H1 (cell line): ENCODE measurements around the gene SIPA1L2. TPM values are rescaled to one million over a fixed set of nuclear protein-coding genes. Genes with fewer than 3 reads are reported as not detected.

ENCODE experiments used
- CTCF ChIA-PET: fragments of 300-600 bp; sonication (Branson Sonifier 250); formaldehyde crosslinking; loops from one replicate; lab custom pipeline; 2021; ENCODE audit not compliant: partially characterized antibody; lab: Charles Lee
- POLR2A ChIA-PET: fragments of 300-600 bp; sonication (Branson Sonifier 250); formaldehyde crosslinking; loops from one replicate; lab custom pipeline; 2021; ENCODE audit warnings: inconsistent platforms; ENCODE audit not compliant: partially characterized antibody; lab: Charles Lee
- DNase-seq, 2 experiments: peaks; one replicate each; pipeline versions ENCODE4 v3.0.0 to v3.0.0-alpha.2; 2010 to 2022; ENCODE audit warnings: low spot score in 2 of 2, low read depth in 1 of 2, mixed read lengths in 1 of 2
- FAIRE-seq: peaks from 2 replicates; lab custom pipeline; 2011; peaks lifted over from hg19 to GRCh38; lab: Jason Lieb, UNC
- H2AFZ ChIP-seq: 2 replicates; pipeline ENCODE4 v1.8.1; 2012; ENCODE audit warnings: low read length, inconsistent platforms
- H2AK5ac ChIP-seq: 2 replicates; pipeline ENCODE4 v1.6.1; 2013; ENCODE audit warnings: low read depth, low read length
- H2BK120ac ChIP-seq: replicated peaks from 2 replicates; pipeline ENCODE3; 2013; ENCODE audit warnings: low read depth, low read length, inconsistent platforms
- H2BK12ac ChIP-seq: 2 replicates; pipeline ENCODE4 v1.6.1; 2013; ENCODE audit warnings: low read depth, low read length
- H2BK15ac ChIP-seq: 2 replicates; pipeline ENCODE4 v1.6.1; 2013; ENCODE audit warnings: low read length
- H2BK20ac ChIP-seq: 2 replicates; pipeline ENCODE4 v1.6.1; 2013; ENCODE audit warnings: low read length
- H2BK5ac ChIP-seq: 2 replicates; pipeline ENCODE4 v1.6.1; 2013; ENCODE audit warnings: low read depth, low read length
- H3K14ac ChIP-seq: 2 replicates; pipeline ENCODE4 v1.6.1; 2013; ENCODE audit warnings: inconsistent platforms; ENCODE audit not compliant: insufficient read length
- H3K18ac ChIP-seq: 2 replicates; pipeline ENCODE4 v1.6.1; 2013; ENCODE audit warnings: low read length; ENCODE audit errors: extremely low read depth
- H3K23ac ChIP-seq: 2 replicates; pipeline ENCODE4 v1.6.1; 2013; ENCODE audit warnings: inconsistent platforms; ENCODE audit not compliant: insufficient read length
- H3K23me2 ChIP-seq: 2 replicates; pipeline ENCODE4 v1.6.1; 2013; ENCODE audit warnings: low read depth, low read length
- H3K27ac ChIP-seq: 2 replicates; pipeline ENCODE4 v1.6.1; 2011; ENCODE audit warnings: low read depth, low read length, inconsistent platforms
- H3K27me3 ChIP-seq, 4 experiments: replicated peaks in 1 of 4; 1 replicate in 1 of 4; 2 replicates in 3 of 4; pipeline versions ENCODE4 v1.6.1 to v1.8.1; 2011 to 2013; ENCODE audit warnings: low read length in 3 of 4, mild to moderate bottlenecking in 3 of 4, inconsistent platforms in 2 of 4, mixed read lengths in 2 of 4, moderate library complexity in 1 of 4; ENCODE audit not compliant: control insufficient read depth in 3 of 4, insufficient read depth in 3 of 4; ENCODE audit errors: extremely low read depth in 1 of 4
- H3K36me3 ChIP-seq, 4 experiments: 2 replicates each; pipeline versions ENCODE4 v1.6.1 to v1.8.1; 2011 to 2013; ENCODE audit warnings: mild to moderate bottlenecking in 4 of 4, low read length in 3 of 4, moderate library complexity in 2 of 4, control low read depth in 1 of 4, inconsistent platforms in 1 of 4; ENCODE audit not compliant: insufficient read depth in 4 of 4, control insufficient read depth in 2 of 4
- H3K4ac ChIP-seq: replicated peaks from 2 replicates; pipeline ENCODE3; 2013; ENCODE audit warnings: low read length, low read depth, mixed read lengths, inconsistent platforms; ENCODE audit not compliant: insufficient read length
- H3K4me1 ChIP-seq, 4 experiments: replicated peaks in 1 of 4; 1 replicate in 1 of 4; 2 replicates in 3 of 4; pipeline versions ENCODE4 v1.6.1 to v1.8.1; 2011 to 2013; ENCODE audit warnings: low read length in 3 of 4, inconsistent platforms in 2 of 4, mixed read lengths in 1 of 4; ENCODE audit not compliant: insufficient read depth in 4 of 4, control insufficient read depth in 3 of 4
- H3K4me2 ChIP-seq, 2 experiments: 2 replicates each; pipeline versions ENCODE4 v1.6.1 to v1.8.1; 2011 to 2013; ENCODE audit warnings: low read depth in 2 of 2, low read length in 2 of 2, control low read depth in 1 of 2, inconsistent platforms in 1 of 2, mild to moderate bottlenecking in 1 of 2; ENCODE audit not compliant: insufficient read depth in 1 of 2
- H3K4me3 ChIP-seq, 4 experiments: fragments of 200-600, 300-600 bp in 1 of 4; sonication (generic), shearing (Covaris generic), sonication (Bioruptor Twin) in 1 of 4; 2 replicates each; pipeline versions ENCODE4 v1.5.1 to v1.8.1; 2011 to 2016; ENCODE audit warnings: low read length in 4 of 4, low read depth in 3 of 4, control low read depth in 2 of 4, inconsistent platforms in 2 of 4, mild to moderate bottlenecking in 2 of 4, mixed read lengths in 1 of 4, moderate library complexity in 1 of 4; ENCODE audit not compliant: insufficient read depth in 2 of 4; ENCODE audit errors: extremely low read depth in 1 of 4
- H3K56ac ChIP-seq: replicated peaks from 2 replicates; pipeline ENCODE3; 2013; ENCODE audit warnings: low read depth, mild to moderate bottlenecking, mixed read lengths, low read length, inconsistent platforms; ENCODE audit not compliant: insufficient read length
- H3K79me1 ChIP-seq: 2 replicates; pipeline ENCODE4 v1.6.1; 2013; ENCODE audit warnings: low read depth, low read length, control low read depth
- H3K79me2 ChIP-seq, 2 experiments: 2 replicates each; pipeline versions ENCODE4 v1.6.1 to v1.8.1; 2012 to 2013; ENCODE audit warnings: low read length in 2 of 2, mild to moderate bottlenecking in 2 of 2, inconsistent platforms in 1 of 2; ENCODE audit not compliant: insufficient read depth in 2 of 2, control insufficient read depth in 1 of 2
- H3K9ac ChIP-seq, 4 experiments: replicated peaks in 1 of 4; 1 replicate in 1 of 4; 2 replicates in 3 of 4; pipeline versions ENCODE4 v1.6.1 to v1.8.1; 2011 to 2013; ENCODE audit warnings: low read depth in 3 of 4, low read length in 3 of 4, control low read depth in 2 of 4, mild to moderate bottlenecking in 2 of 4, moderate library complexity in 2 of 4, inconsistent platforms in 1 of 4; ENCODE audit errors: extremely low read depth in 1 of 4
- H3K9me3 ChIP-seq, 2 experiments: 2 replicates each; pipeline versions ENCODE4 v1.6.1 to v1.8.1; 2012 to 2013; ENCODE audit warnings: mild to moderate bottlenecking in 2 of 2, moderate library complexity in 2 of 2, control low read depth in 1 of 2, inconsistent platforms in 1 of 2, low read depth in 1 of 2, low read length in 1 of 2, mixed read lengths in 1 of 2; ENCODE audit not compliant: insufficient read depth in 2 of 2
- H4K20me1 ChIP-seq, 2 experiments: replicated peaks in 1 of 2; 2 replicates each; pipeline versions ENCODE3 to v1.8.1; 2011 to 2013; ENCODE audit warnings: inconsistent platforms in 2 of 2, low read length in 2 of 2, mild to moderate bottlenecking in 1 of 2; ENCODE audit not compliant: insufficient read depth in 2 of 2, control insufficient read depth in 1 of 2
- H4K5ac ChIP-seq: 2 replicates; pipeline ENCODE4 v1.6.1; 2013; ENCODE audit warnings: low read length, low read depth, mixed read lengths, inconsistent platforms; ENCODE audit not compliant: insufficient read length
- H4K8ac ChIP-seq: 2 replicates; pipeline ENCODE4 v1.8.0; 2013; ENCODE audit warnings: mild to moderate bottlenecking, moderate library complexity, low read length, inconsistent platforms; ENCODE audit not compliant: insufficient read depth; ENCODE audit errors: extremely low read depth
- H4K91ac ChIP-seq: replicated peaks from 2 replicates; pipeline ENCODE3; 2013; ENCODE audit warnings: low read length, mixed read lengths, inconsistent platforms; ENCODE audit not compliant: insufficient read length
- CTBP2 ChIP-seq: IDR thresholded peaks from 2 replicates; pipeline ENCODE4 v1.7.0; 2011; ENCODE audit warnings: borderline replicate concordance, mild to moderate bottlenecking, moderate library complexity, mixed read lengths, low read length; ENCODE audit not compliant: insufficient read depth, insufficient read length
- EGR1 ChIP-seq: IDR thresholded peaks from 2 replicates; pipeline ENCODE4 v1.6.1; 2011; ENCODE audit warnings: low read depth, low read length, borderline replicate concordance
- FOSL1 ChIP-seq: IDR thresholded peaks from 2 replicates; pipeline ENCODE4 v1.6.1; 2011; ENCODE audit warnings: mild to moderate bottlenecking, low read depth, low read length, moderate library complexity; ENCODE audit not compliant: insufficient read depth
- RAD21 ChIP-seq, 2 experiments: IDR thresholded peaks in 1 of 2; conservative IDR thresholded peaks in 1 of 2; 2 replicates each; pipeline ENCODE4 v1.6.1; 2011; ENCODE audit warnings: low read depth in 2 of 2, low read length in 2 of 2, improper control_type of control experiment in 1 of 2, inconsistent platforms in 1 of 2, mild to moderate bottlenecking in 1 of 2, moderate library complexity in 1 of 2
- ZNF274 ChIP-seq: IDR thresholded peaks from 2 replicates; pipeline ENCODE4 v1.7.0; 2012; ENCODE audit warnings: low read length, borderline replicate concordance; ENCODE audit errors: extremely low read depth
- WGBS, 2 experiments: shearing (Covaris generic) in 1 of 2; methylation state at CpG; one replicate each; pipeline versions ENCODE4 v1.1.6 to v1.1.7; 2013 to 2015; ENCODE audit warnings: low lambda C conversion rate in 2 of 2, mixed read lengths in 2 of 2, inconsistent platforms in 1 of 2, low coverage in 1 of 2, missing lambda C conversion rate in 1 of 2; ENCODE audit not compliant: insufficient replicate concordance in 2 of 2, insufficient coverage in 1 of 2, insufficient read length in 1 of 2; ENCODE audit errors: extremely low coverage in 1 of 2, missing lambda C conversion rate in 1 of 2; 5-methylcytosine and 5-hydroxymethylcytosine counted together
- polyA plus RNA-seq, 7 experiments: library from polyadenylated mRNA; depleted of rRNA in 3 of 7; stranded (reverse) in 5 of 7; unstranded in 2 of 7; fragments of >200 nt in 5 of 7; fragments of 200-250 nt in 2 of 7; gene quantifications; 1 replicate in 5 of 7; 2 replicates in 1 of 7; 4 replicates in 1 of 7; pipeline versions ENCODE4 v1.2.1 to v1.2.3, GENCODE V29; 2011 to 2013; ENCODE audit warnings: missing spikeins in 2 of 7, mixed read lengths in 2 of 7
- total RNA-seq: library from RNA; stranded (reverse); fragmentation: NEBNext Ultra II Directional; extraction: Animal tissue kit (Norgen Biotek cat#: 25700); gene quantifications from 2 replicates; pipeline ENCODE4 v1.2.1, GENCODE V29; 2021

SIPA1L2 gene
- total and polyA plus RNA-seq, 2 of the 8 experiments (the other 6 are each of a cell fraction or from before 2014, with no cell fraction given), result 7.7 to 13.2 TPM

GRCh38 chr1:232634096-232634495 is 4.2 kb upstream of the SIPA1L2 start:
- FAIRE-seq, result no peak
- H3K4me2 ChIP-seq, result no peak overlapping the region

More at GRCh38 chr1:232634096-232634495, 4.2 kb upstream of the SIPA1L2 start:
- H3K4me3 ChIP-seq, result no peak overlapping the region
- no peak overlapping the region for H2BK20ac ChIP-seq
- POLR2A ChIA-PET, result no interaction called here
- no peak overlapping the region for H3K14ac ChIP-seq
- H2BK15ac ChIP-seq, result no peak overlapping the region
- no peak overlapping the region for H4K5ac ChIP-seq
- no peaks in the 10 kb centered on the region for H3K9me3 ChIP-seq
- H4K8ac ChIP-seq, result no peak overlapping the region
- no peak for DNase-seq
- peaks cover 0 to 17% (median 5%) of the 10 kb centered on the region in 4 experiments; a peak in 6 of 7 replicates for H3K27me3 ChIP-seq
- no peak overlapping the region for H2BK5ac ChIP-seq
- peaks cover 5% of the 10 kb centered on the region; the same call in 1 of the 2 replicates for H3K23me2 ChIP-seq
- no peak overlapping the region for H3K23ac ChIP-seq
- H2BK120ac ChIP-seq, result no peak overlapping the region
- no peak overlapping the region for H3K9ac ChIP-seq
- H3K56ac ChIP-seq, result no peak overlapping the region
- no peak overlapping the region for H3K4ac ChIP-seq
- TF ChIP-seq RAD21 (IDR thresholded peaks at IDR 0.05 in 1 of 2, conservative IDR thresholded peaks at IDR 0.05 in 1 of 2; ENCODE audit: low read depth in 2 of 2, low read length in 2 of 2) (peak; percentile 16 to 39; a peak in 3 of 4 replicates), FOSL1 (no peak), EGR1 (no peak), ZNF274 (no peak), CTBP2 (no peak)
- TF ChIP-seq, all 59 proteins: peak for 1
- no peaks in the 10 kb centered on the region for H3K36me3 ChIP-seq
- no peak overlapping the region for H2AFZ ChIP-seq
- H4K91ac ChIP-seq, result no peak overlapping the region
- H3K4me1 ChIP-seq, result no peaks in the 10 kb centered on the region; a peak in 1 of 7 replicates
- H3K27ac ChIP-seq, result no peak overlapping the region
- H2AK5ac ChIP-seq, result no peak overlapping the region
- CTCF ChIA-PET, result interaction anchor here (0.6 to 2.0 kb wide), 8 partner anchors 13 to 858 kb away, joined by 3 to 8 read pairs (median 3); no protein-coding TSS in a partner anchor
- no peaks in the 10 kb centered on the region for H3K79me1 ChIP-seq
- H4K20me1 ChIP-seq, result peaks cover 0 to under 1% of the 10 kb centered on the region in 2 experiments
- H3K79me2 ChIP-seq, result no peaks in the 10 kb centered on the region
- H3K18ac ChIP-seq, result no peak overlapping the region
- no peak overlapping the region for H2BK12ac ChIP-seq
- 87% methylated on average over 5 of the region's 5 CpGs; no CpG with 5 or more reads in 1 of the 2 experiments for WGBS, 2 experiments
